Measurements from ENCODE around the gene BMP4.

DNA sequence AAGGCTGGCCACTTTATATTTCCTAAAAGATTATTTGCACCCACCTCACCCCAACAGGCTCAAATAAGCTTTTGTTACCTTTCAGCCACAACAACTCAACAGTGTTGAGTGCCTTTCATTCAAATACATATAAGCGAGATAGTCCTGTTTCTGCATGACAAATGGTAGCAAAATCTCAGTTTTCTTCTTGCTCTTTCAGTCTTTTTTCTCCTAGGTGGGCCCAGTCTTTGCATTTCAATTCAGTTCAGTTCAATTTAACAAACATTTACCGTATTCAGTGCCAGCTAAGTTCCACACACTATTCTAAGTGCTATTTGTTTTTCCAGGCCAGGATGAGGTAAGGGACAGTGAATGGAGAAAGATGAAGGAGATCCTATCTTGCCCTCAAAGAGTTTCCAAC lies 25.9 kb upstream of the BMP4 start:
- TF ChIP-seq, protein P1, sequence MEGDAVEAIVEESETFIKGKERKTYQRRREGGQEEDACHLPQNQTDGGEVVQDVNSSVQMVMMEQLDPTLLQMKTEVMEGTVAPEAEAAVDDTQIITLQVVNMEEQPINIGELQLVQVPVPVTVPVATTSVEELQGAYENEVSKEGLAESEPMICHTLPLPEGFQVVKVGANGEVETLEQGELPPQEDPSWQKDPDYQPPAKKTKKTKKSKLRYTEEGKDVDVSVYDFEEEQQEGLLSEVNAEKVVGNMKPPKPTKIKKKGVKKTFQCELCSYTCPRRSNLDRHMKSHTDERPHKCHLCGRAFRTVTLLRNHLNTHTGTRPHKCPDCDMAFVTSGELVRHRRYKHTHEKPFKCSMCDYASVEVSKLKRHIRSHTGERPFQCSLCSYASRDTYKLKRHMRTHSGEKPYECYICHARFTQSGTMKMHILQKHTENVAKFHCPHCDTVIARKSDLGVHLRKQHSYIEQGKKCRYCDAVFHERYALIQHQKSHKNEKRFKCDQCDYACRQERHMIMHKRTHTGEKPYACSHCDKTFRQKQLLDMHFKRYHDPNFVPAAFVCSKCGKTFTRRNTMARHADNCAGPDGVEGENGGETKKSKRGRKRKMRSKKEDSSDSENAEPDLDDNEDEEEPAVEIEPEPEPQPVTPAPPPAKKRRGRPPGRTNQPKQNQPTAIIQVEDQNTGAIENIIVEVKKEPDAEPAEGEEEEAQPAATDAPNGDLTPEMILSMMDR (IDR thresholded peaks at IDR 0.05): no peak
- no peak for TF ChIP-seq EZH2 (IDR thresholded peaks at IDR 0.05; ENCODE audit: borderline replicate concordance, insufficient read depth, low read depth, low read length, poor library complexity, severe bottlenecking)
